DND-41 (cell line): ENCODE data around the gene HUNK.

ENCODE experiments used
- CTCF ChIP-seq: IDR thresholded peaks from 2 replicates; pipeline ENCODE4 v1.5.1; 2012; ENCODE audit warnings: borderline replicate concordance, low read length, moderate library complexity, mild to moderate bottlenecking; ENCODE audit not compliant: poor library complexity, severe bottlenecking; ENCODE audit errors: extremely low read depth
- EZH2 ChIP-seq: IDR thresholded peaks from 3 replicates; pipeline ENCODE4 v1.6.1; 2012; ENCODE audit warnings: borderline replicate concordance, low read depth, mild to moderate bottlenecking, moderate library complexity, low read length, inconsistent platforms; ENCODE audit not compliant: severe bottlenecking

DNA sequence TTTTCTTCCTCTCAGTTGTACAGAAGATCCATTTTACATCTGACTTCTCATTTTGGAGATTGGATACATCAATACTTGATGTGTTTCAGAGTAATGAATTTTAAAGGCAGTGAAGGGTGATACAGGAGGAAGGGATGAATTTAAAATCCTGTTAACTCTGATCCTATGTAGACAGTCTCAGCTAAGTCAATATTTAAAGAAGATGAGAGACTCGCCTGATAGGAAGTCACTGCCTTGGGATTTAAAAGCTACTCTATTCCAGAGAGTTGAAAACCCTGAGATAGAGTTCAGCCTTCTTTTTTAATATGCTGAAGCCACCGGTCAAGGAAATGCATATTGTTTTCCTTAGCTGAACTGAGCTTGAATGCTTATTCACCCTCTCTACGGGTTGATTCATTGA, 42.7 kb downstream of the HUNK start:
- TF ChIP-seq CTCF (no peak), EZH2 (no peak)
